Measurements from ENCODE around the gene ANKRD33B. TPM values are rescaled to one million over a fixed set of nuclear protein-coding genes. Genes with fewer than 3 reads are reported as not detected.

The ANKRD33B gene
- total and polyA plus RNA-seq, 5 donors, result 1.3 to 2.7 (median 2.3) TPM

DNA sequence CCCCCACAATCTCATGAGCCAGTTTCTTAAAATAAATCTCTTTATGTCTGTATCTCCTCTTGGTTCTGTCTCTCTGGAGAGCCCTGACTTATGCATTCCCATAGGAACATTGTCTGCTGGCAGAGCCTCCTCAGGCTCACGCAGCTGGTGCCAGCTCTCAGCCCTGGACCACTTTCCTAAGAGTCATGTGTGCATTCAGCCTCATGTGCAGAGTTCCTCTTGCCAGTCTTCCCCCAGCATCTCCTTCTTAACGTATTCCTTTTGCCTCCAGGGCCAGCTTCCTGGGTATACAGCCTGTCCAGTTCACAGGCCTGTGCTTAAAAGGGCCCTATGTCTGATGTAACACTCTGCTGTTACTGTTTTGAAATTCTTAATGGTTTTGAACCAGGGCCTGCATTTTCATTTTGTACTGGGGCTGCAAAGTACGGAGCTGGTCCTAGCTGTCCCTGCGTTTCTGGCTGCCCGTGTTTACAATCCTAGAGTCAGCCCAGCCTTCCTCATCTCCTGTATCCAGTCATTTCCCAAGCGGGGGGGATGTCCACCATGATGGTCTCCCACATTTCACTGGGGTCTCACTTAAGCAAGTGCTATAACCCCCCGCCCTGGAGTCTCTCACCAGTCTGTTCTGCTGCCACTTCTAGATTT, 18.1 kb downstream of the ANKRD33B start:
- Histone ChIP-seq H3K27ac (ENCODE audit: low read length) (no peak overlapping the region), H3K9me3 (ENCODE audit: control insufficient read depth, low read length) (no peaks in the 10 kb centered on the region), H3K4me1 (ENCODE audit: control insufficient read depth, insufficient read depth, low read length) (peaks cover 10% of the 10 kb centered on the region), H3K4me3 (ENCODE audit: low read length) (no peak overlapping the region), H3K27me3 (ENCODE audit: control insufficient read depth, insufficient read depth) (no peaks in the 10 kb centered on the region)
- WGBS, result 69% methylated on average over 7 of the region's 7 CpGs
- ATAC-seq (no peak), DNase-seq (no peak)
- intact Hi-C loops (cut with DNase I), result no loop called here

GRCh38 chr5:10582512-10582897, 18.6 kb downstream of the ANKRD33B start:
- ATAC-seq, result no peak
- Histone ChIP-seq H3K4me1 (ENCODE audit: control insufficient read depth, insufficient read depth, low read length) (peaks cover 6% of the 10 kb centered on the region), H3K27ac (ENCODE audit: low read length) (no peak overlapping the region), H3K9me3 (ENCODE audit: control insufficient read depth, low read length) (no peaks in the 10 kb centered on the region), H3K27me3 (ENCODE audit: control insufficient read depth, insufficient read depth) (no peaks in the 10 kb centered on the region), H3K4me3 (ENCODE audit: low read length) (no peak overlapping the region)
- DNase-seq, result no peak
- 96% methylated on average over 8 of the region's 8 CpGs for WGBS
- intact Hi-C loops (cut with DNase I), result no loop called here

GRCh38 chr5:10583663-10584572, 20.0 kb downstream of the ANKRD33B start:
- no peak overlapping the region for H3K27ac ChIP-seq (ENCODE audit: low read length)
- H3K4me3 ChIP-seq (ENCODE audit: low read length), result no peak overlapping the region
- ATAC-seq (no peak), DNase-seq (no peak)
- WGBS, result 55% methylated on average over 13 of the region's 13 CpGs
- H3K27me3 ChIP-seq (ENCODE audit: control insufficient read depth, insufficient read depth), result no peaks in the 10 kb centered on the region
- peaks cover 6% of the 10 kb centered on the region for H3K4me1 ChIP-seq (ENCODE audit: control insufficient read depth, insufficient read depth, low read length)
- H3K9me3 ChIP-seq (ENCODE audit: control insufficient read depth, low read length), result no peaks in the 10 kb centered on the region
- intact Hi-C loops (cut with DNase I), result no loop called here

- no peaks in the 10 kb centered on the region for H3K27me3 ChIP-seq (ENCODE audit: control insufficient read depth, insufficient read depth)
- DNase-seq (no peak), ATAC-seq (no peak)
- H3K27ac ChIP-seq (ENCODE audit: low read length), result no peak overlapping the region
- H3K4me1 ChIP-seq (ENCODE audit: control insufficient read depth, insufficient read depth, low read length), result peaks cover 8% of the 10 kb centered on the region
- H3K9me3 ChIP-seq (ENCODE audit: control insufficient read depth, low read length), result peaks cover 2% of the 10 kb centered on the region
- no peak overlapping the region for H3K4me3 ChIP-seq (ENCODE audit: low read length)
- 85% methylated on average over 8 of the region's 8 CpGs for WGBS
- intact Hi-C loops (cut with DNase I), result no loop called here
These were observed 21.0 kb downstream of the ANKRD33B start for GRCh38 chr5:10584714-10585517.

- intact Hi-C loops (cut with DNase I), result no loop called here
- Histone ChIP-seq H3K27ac (ENCODE audit: low read length) (no peak overlapping the region), H3K4me3 (ENCODE audit: low read length) (no peak overlapping the region), H3K27me3 (ENCODE audit: control insufficient read depth, insufficient read depth) (no peaks in the 10 kb centered on the region), H3K9me3 (ENCODE audit: control insufficient read depth, low read length) (peaks cover 2% of the 10 kb centered on the region), H3K4me1 (ENCODE audit: control insufficient read depth, insufficient read depth, low read length) (peaks cover 12% of the 10 kb centered on the region)
- DNase-seq (no peak), ATAC-seq (no peak)
- WGBS, result 93% methylated on average over 5 of the region's 5 CpGs
These were observed 21.6 kb downstream of the ANKRD33B start for GRCh38 chr5:10585518-10585915.

DNA sequence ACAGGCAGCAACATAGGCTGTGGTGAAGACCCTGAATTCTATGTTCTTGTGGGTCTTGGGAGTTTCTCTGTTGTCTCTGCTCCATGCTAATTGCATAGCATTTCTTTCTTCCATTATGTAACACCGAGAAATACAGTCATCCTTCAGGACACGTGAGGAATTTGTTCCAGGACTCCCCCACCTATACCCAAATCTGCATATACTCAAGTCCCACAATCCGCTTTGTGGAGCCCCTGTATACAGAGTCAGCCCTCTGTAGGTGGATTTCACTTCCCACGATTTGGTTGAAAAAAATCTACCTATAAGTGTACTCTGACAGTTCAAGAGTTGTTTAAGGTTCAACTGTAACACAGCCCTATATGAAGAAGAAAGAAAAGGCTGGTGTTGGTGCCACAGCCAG, 22.1 kb downstream of the ANKRD33B start:
- Histone ChIP-seq H3K4me1 (ENCODE audit: control insufficient read depth, insufficient read depth, low read length) (peaks cover 14% of the 10 kb centered on the region), H3K27me3 (ENCODE audit: control insufficient read depth, insufficient read depth) (no peaks in the 10 kb centered on the region), H3K9me3 (ENCODE audit: control insufficient read depth, low read length) (peaks cover 2% of the 10 kb centered on the region), H3K4me3 (ENCODE audit: low read length) (no peak overlapping the region), H3K27ac (ENCODE audit: low read length) (no peak overlapping the region)
- no peak for ATAC-seq
- WGBS, result 96% methylated on average over 4 of the region's 4 CpGs
- intact Hi-C loops (cut with DNase I), result no loop called here
- no peak for DNase-seq

GRCh38 chr5:10586555-10586954, 22.7 kb downstream of the ANKRD33B start:
- WGBS, result 98% methylated on average over 1 of the region's 1 CpG
- no peak overlapping the region for H3K4me3 ChIP-seq (ENCODE audit: low read length)
- peaks cover 16% of the 10 kb centered on the region for H3K4me1 ChIP-seq (ENCODE audit: control insufficient read depth, insufficient read depth, low read length)
- DNase-seq, result no peak
- H3K27ac ChIP-seq (ENCODE audit: low read length), result no peak overlapping the region
- no peaks in the 10 kb centered on the region for H3K27me3 ChIP-seq (ENCODE audit: control insufficient read depth, insufficient read depth)
- ATAC-seq, result no peak
- peaks cover 2% of the 10 kb centered on the region for H3K9me3 ChIP-seq (ENCODE audit: control insufficient read depth, low read length)
- intact Hi-C loops (cut with DNase I), result no loop called here

- DNase-seq, result no peak
- Histone ChIP-seq H3K9me3 (ENCODE audit: control insufficient read depth, low read length) (peaks cover 2% of the 10 kb centered on the region), H3K4me1 (ENCODE audit: control insufficient read depth, insufficient read depth, low read length) (peaks cover 16% of the 10 kb centered on the region), H3K27me3 (ENCODE audit: control insufficient read depth, insufficient read depth) (no peaks in the 10 kb centered on the region), H3K27ac (ENCODE audit: low read length) (no peak overlapping the region), H3K4me3 (ENCODE audit: low read length) (no peak overlapping the region)
- intact Hi-C loops (cut with DNase I), result no loop called here
- ATAC-seq, result no peak
- WGBS, result 74% methylated on average over 8 of the region's 8 CpGs
These were observed 24.4 kb downstream of the ANKRD33B start for GRCh38 chr5:10588109-10588775.

- ATAC-seq, result peak in 1 of 2 donors; percentile 43
- no peak for DNase-seq
- Histone ChIP-seq H3K4me3 (ENCODE audit: low read length) (no peak overlapping the region), H3K27ac (ENCODE audit: low read length) (peak overlapping the region; percentile 23), H3K4me1 (ENCODE audit: control insufficient read depth, insufficient read depth, low read length) (peaks cover 16% of the 10 kb centered on the region), H3K27me3 (ENCODE audit: control insufficient read depth, insufficient read depth) (no peaks in the 10 kb centered on the region), H3K9me3 (ENCODE audit: control insufficient read depth, low read length) (peaks cover 4% of the 10 kb centered on the region)
- WGBS, result 51% methylated on average over 11 of the region's 11 CpGs
- intact Hi-C loops (cut with DNase I), result no loop called here
These were observed 25.0 kb downstream of the ANKRD33B start for GRCh38 chr5:10588779-10589447.
